ENCODE data around the gene BCKDHB. TPM values are rescaled to one million over a fixed set of nuclear protein-coding genes. Genes with fewer than 3 reads are reported as not detected.

BCKDHB gene
- total and polyA plus RNA-seq, 2 donors (not counting 3 experiments of a cell fraction or from before 2014, with no cell fraction given) = 5.6 to 12.2 TPM

- FAIRE-seq = no peak
- no peaks in the 10 kb centered on the region for H3K36me3 ChIP-seq (ENCODE audit: control insufficient read depth in 2 of 2, extremely low read depth in 1 of 2, insufficient read depth in 2 of 2, low read length in 2 of 2)
Observed at GRCh38 chr6:80173411-80173810, 66.9 kb downstream of the BCKDHB start.

More at GRCh38 chr6:80173411-80173810, 66.9 kb downstream of the BCKDHB start:
- BruUV-seq (replicated peaks) = no TSS peak
- no peaks in the 10 kb centered on the region for H4K20me1 ChIP-seq (replicated peaks; ENCODE audit: control insufficient read depth, extremely low read depth, insufficient read depth, low read length)
- no peak overlapping the region for H3K4me3 ChIP-seq (replicated peaks in 1 of 3; ENCODE audit: insufficient read depth in 1 of 3, low read depth in 1 of 3, low read length in 3 of 3)
- CTCF ChIA-PET = no interaction called here
- H2AFZ ChIP-seq (ENCODE audit: low read depth, low read length) = no peak overlapping the region
- H3K27me3 ChIP-seq (ENCODE audit: control insufficient read depth in 2 of 2, insufficient read depth in 2 of 2, low read length in 2 of 2) = no peaks in the 10 kb centered on the region
- no peak for DNase-seq (ENCODE audit: low read depth, low spot score)
- POLR2A ChIA-PET = no interaction called here
- H3K9me1 ChIP-seq (replicated peaks; ENCODE audit: control insufficient read depth, extremely low read depth, insufficient read depth, low read length) = no peaks in the 10 kb centered on the region
- no peaks in the 10 kb centered on the region for H3K9me3 ChIP-seq (replicated peaks; ENCODE audit: control insufficient read depth, insufficient read depth, low read length)
- intact Hi-C loops (cut with micrococcal nuclease) (no loop called here), dilution Hi-C loops (cut with MboI; ENCODE audit: extremely low pct_ligation_motif_present, low sequenced_read_pairs) (no loop called here)
- peaks cover 4% of the 10 kb centered on the region for H3K4me1 ChIP-seq (ENCODE audit: control insufficient read depth, extremely low read depth, insufficient read depth, low read length)
- H3K27ac ChIP-seq (ENCODE audit: insufficient read depth, low read depth, low read length) = no peak overlapping the region
- TF ChIP-seq EZH2 (IDR thresholded peaks at IDR 0.05; ENCODE audit: borderline replicate concordance, low read depth, low read length, severe bottlenecking) (no peak), MAX (IDR thresholded peaks at IDR 0.05; ENCODE audit: insufficient read depth, insufficient read length) (no peak), GATA2 (IDR thresholded peaks at IDR 0.05; ENCODE audit: insufficient read depth, insufficient read length, low read depth, low read length) (no peak), JUN (IDR thresholded peaks at IDR 0.05; ENCODE audit: borderline replicate concordance, insufficient read depth, insufficient read length, low read depth) (no peak), POLR2A (IDR thresholded peaks at IDR 0.05; ENCODE audit: low read depth, low read length) (no peak), MYC (IDR thresholded peaks at IDR 0.05; ENCODE audit: low read depth, low read length) (no peak), CTCF (IDR thresholded peaks at IDR 0.05; ENCODE audit: extremely low read depth in 1 of 2, insufficient read depth in 1 of 2, low read depth in 1 of 2, low read length in 2 of 2) (no peak), FOS (IDR thresholded peaks at IDR 0.05; ENCODE audit: borderline replicate concordance, insufficient read depth, low read length) (no peak), POLR2AphosphoS5 (IDR thresholded peaks at IDR 0.05; ENCODE audit: insufficient read depth, low read depth, low read length) (no peak)
- H3K4me2 ChIP-seq (ENCODE audit: insufficient read depth, low read length) = no peak overlapping the region
- H3K9ac ChIP-seq (replicated peaks; ENCODE audit: extremely low read depth, insufficient read depth, low read length) = no peak overlapping the region
- H3K79me2 ChIP-seq (ENCODE audit: control insufficient read depth, insufficient read depth, low read length) = no peaks in the 10 kb centered on the region

All from endothelial cell of umbilical vein (primary cell).